B cell (primary cell): ENCODE results near the gene NR3C2. TPM values are rescaled to one million over a fixed set of nuclear protein-coding genes. Genes with fewer than 3 reads are reported as not detected.

Experiments used
- ATAC-seq: fragments of 200-7000 bp; cut with Tn5 transposase; one replicate; pipeline ENCODE4 v1.10.0; 2021; ENCODE audit warnings: low read depth, mild to moderate bottlenecking, moderate number of reproducible peaks, moderate library complexity
- CTCF ChIA-PET: fragments of 350-600 bp; sonication (Branson Sonifier 250); formaldehyde crosslinking; loops from one replicate; lab custom pipeline; 2021; ENCODE audit warnings: antibody characterized with exemption, inconsistent platforms; lab: Charles Lee
- POLR2A ChIA-PET: fragments of 350-600 bp; sonication (Branson Sonifier 250); formaldehyde crosslinking; loops from one replicate; lab custom pipeline; 2021; ENCODE audit warnings: antibody characterized with exemption; lab: Charles Lee
- DNase-seq: peaks from one replicate; pipeline ENCODE4 v3.0.0; 2013
- H2AFZ ChIP-seq: 2 replicates; pipeline ENCODE4 v1.6.1; 2012; ENCODE audit warnings: mild to moderate bottlenecking, low read depth, low read length; ENCODE audit not compliant: insufficient read depth, poor library complexity, severe bottlenecking
- H3K27ac ChIP-seq, 2 donors: 1 replicate in 1 of 2; 2 replicates in 1 of 2; pipeline ENCODE4 v1.5.1; 2012 to 2013; ENCODE audit warnings: low read length in 2 of 2, mild to moderate bottlenecking in 2 of 2, moderate library complexity in 1 of 2
- H3K27me3 ChIP-seq, 4 experiments: fragments of 200-600 bp in 1 of 4; sonication (generic) in 1 of 4; replicated peaks in 1 of 4; 1 replicate in 2 of 4; 2 replicates in 2 of 4; pipeline versions ENCODE4 v1.6.1 to v1.7.0; 2013 to 2016; ENCODE audit warnings: low read length in 3 of 4, mild to moderate bottlenecking in 2 of 4, mixed read lengths in 1 of 4, moderate library complexity in 1 of 4; ENCODE audit not compliant: insufficient read depth in 4 of 4, control insufficient read depth in 3 of 4; ENCODE audit errors: control extremely low read depth in 1 of 4
- H3K36me3 ChIP-seq, 2 experiments: replicated peaks in 1 of 2; 1 replicate in 1 of 2; 2 replicates in 1 of 2; pipeline versions ENCODE4 v1.6.1 to v1.7.1; 2013; ENCODE audit warnings: low read length in 1 of 2; ENCODE audit not compliant: insufficient read depth in 2 of 2, control insufficient read depth in 1 of 2; ENCODE audit errors: control extremely low read depth in 1 of 2, extremely low read depth in 1 of 2
- H3K4me1 ChIP-seq, 2 donors: fragments of 200-600 bp in 1 of 2; sonication (generic) in 1 of 2; 1 replicate in 1 of 2; 2 replicates in 1 of 2; pipeline versions ENCODE4 v1.5.1 to v1.6.1; 2013 to 2017; ENCODE audit warnings: low read length in 2 of 2; ENCODE audit not compliant: control insufficient read depth in 2 of 2, insufficient read depth in 2 of 2
- H3K4me2 ChIP-seq: replicated peaks from 2 replicates; pipeline ENCODE3; 2012; ENCODE audit warnings: mild to moderate bottlenecking, low read depth, low read length; ENCODE audit not compliant: poor library complexity, severe bottlenecking
- H3K4me3 ChIP-seq, 5 experiments: fragments of 200-600 bp in 1 of 5; sonication (generic) in 1 of 5; 1 replicate in 3 of 5; 2 replicates in 2 of 5; pipeline versions ENCODE4 v1.5.1 to v1.7.0; 2011 to 2016; ENCODE audit warnings: low read length in 4 of 5, mild to moderate bottlenecking in 4 of 5, low read depth in 2 of 5, control low read depth in 1 of 5, moderate library complexity in 1 of 5; ENCODE audit not compliant: insufficient read depth in 1 of 5; ENCODE audit errors: control extremely low read depth in 1 of 5, extremely low read depth in 1 of 5
- H3K79me2 ChIP-seq: fragments of 200-600 bp; sonication (generic); one replicate; pipeline ENCODE4 v1.6.0; 2016; ENCODE audit warnings: low read length; ENCODE audit not compliant: control insufficient read depth, insufficient read depth
- H3K9ac ChIP-seq: fragments of 200-600 bp; sonication (generic); 2 replicates; pipeline ENCODE4 v1.6.1; 2017; ENCODE audit warnings: mild to moderate bottlenecking, low read length, moderate library complexity
- H3K9me3 ChIP-seq, 3 donors: one replicate each; pipeline versions ENCODE4 v1.6.1 to v1.7.1; 2013; ENCODE audit warnings: low read length in 2 of 3; ENCODE audit not compliant: control insufficient read depth in 2 of 3, insufficient read depth in 1 of 3; ENCODE audit errors: control extremely low read depth in 1 of 3
- H4K20me1 ChIP-seq: 2 replicates; pipeline ENCODE4 v1.6.0; 2012; ENCODE audit warnings: mild to moderate bottlenecking, low read length; ENCODE audit not compliant: insufficient read depth, control insufficient read depth, poor library complexity, severe bottlenecking
- H3K27ac Mint-ChIP-seq: one replicate; pipeline ENCODE4 v1.8.0; 2021; ENCODE audit warnings: mixed read lengths
- H3K27me3 Mint-ChIP-seq: one replicate; pipeline ENCODE4 v1.8.0; 2021; ENCODE audit warnings: mixed read lengths
- H3K4me1 Mint-ChIP-seq: one replicate; pipeline ENCODE4 v1.8.0; 2021; ENCODE audit warnings: mixed read lengths
- H3K4me3 Mint-ChIP-seq: one replicate; pipeline ENCODE4 v1.8.0; 2021; ENCODE audit warnings: mixed read lengths
- H3K9me3 Mint-ChIP-seq: one replicate; pipeline ENCODE4 v1.8.0; 2022; ENCODE audit warnings: mixed read lengths; ENCODE audit not compliant: insufficient read depth
- CTCF ChIP-seq: fragments of 200-600 bp; IDR thresholded peaks from one replicate; pipeline ENCODE4 v1.8.0; 2022; ENCODE audit warnings: antibody characterized with exemption, mild to moderate bottlenecking
- EZH2 ChIP-seq: IDR thresholded peaks from 2 replicates; pipeline ENCODE4 v1.6.1; 2012; ENCODE audit warnings: borderline replicate concordance, low read depth, mild to moderate bottlenecking, moderate library complexity, low read length; ENCODE audit not compliant: insufficient read depth, poor library complexity, severe bottlenecking
- WGBS: methylation state at CpG from one replicate; pipeline ENCODE4 v1.1.5; 2013; ENCODE audit warnings: missing lambda C conversion rate; ENCODE audit not compliant: insufficient coverage; 5-methylcytosine and 5-hydroxymethylcytosine counted together
- intact Hi-C: fragments of 100-400 bp; cut with micrococcal nuclease; formaldehyde crosslinking; loops from one replicate; pipeline ENCODE4 v1.10.0; 2022
- polyA plus RNA-seq: library from polyadenylated mRNA; depleted of rRNA; stranded (reverse); fragments of >200 nt; gene quantifications from 2 replicates; pipeline ENCODE4 v1.2.3, GENCODE V29; 2012
- total RNA-seq, 2 donors: library from RNA; stranded (reverse); fragments of 120-200 nt in 1 of 2; gene quantifications; 1 replicate in 1 of 2; 2 replicates in 1 of 2; pipeline versions ENCODE4 v1.2.3 to v1.2.4, GENCODE V29; 2013 to 2022

NR3C2 gene
- total and polyA plus RNA-seq, 2 donors (not counting 1 experiment from before 2014, with no cell fraction given), result 6.7 to 19.3 TPM

DNA sequence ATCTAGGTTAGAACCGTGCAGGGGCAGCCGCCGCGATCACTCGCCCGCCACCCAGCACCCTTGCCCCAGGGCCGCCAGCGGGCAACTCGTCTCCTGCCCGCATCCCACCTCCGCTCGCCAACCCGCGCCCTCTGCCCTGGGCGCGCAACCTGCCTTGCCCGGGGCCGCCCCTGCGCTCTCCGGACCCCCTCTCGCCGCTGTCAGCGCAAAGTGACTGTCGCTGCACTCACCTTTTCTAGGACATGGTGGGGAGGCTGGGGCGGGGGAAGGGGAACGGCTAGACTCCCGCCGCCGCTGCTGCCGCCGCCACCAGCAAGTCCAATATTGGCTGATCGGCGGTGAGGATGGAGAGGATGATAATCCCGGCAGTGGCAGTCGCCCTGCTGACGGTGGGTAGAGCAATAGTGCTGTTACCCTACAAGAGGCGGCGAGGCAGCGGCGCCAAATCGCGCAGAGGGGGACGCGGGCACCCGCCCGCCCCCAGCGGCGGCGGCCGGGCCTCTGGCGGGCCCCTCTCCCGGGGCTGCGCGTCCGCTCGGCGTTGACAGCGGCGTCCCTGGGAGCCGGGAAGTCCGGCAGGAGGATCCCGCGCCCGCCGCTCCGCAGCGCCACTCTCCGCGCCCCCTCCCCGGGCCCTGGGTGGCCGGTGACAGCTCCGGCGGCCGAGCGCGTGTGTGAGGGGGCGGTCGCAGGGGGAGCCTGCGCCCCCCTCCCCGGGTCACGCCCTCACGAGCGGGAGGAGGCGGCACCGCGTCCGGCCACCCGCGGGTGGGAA is 2.3 kb upstream of the NR3C2 start:
- ATAC-seq (peak; percentile 5), DNase-seq (peak; percentile 74)
- WGBS, result 1% methylated on average over 89 of the region's 89 CpGs
- no peak for TF ChIP-seq EZH2
- TF ChIP-seq CTCF, result peak; percentile 15
- peaks cover 30% of the 10 kb centered on the region for H3K4me1 Mint-ChIP-seq
- H3K9ac ChIP-seq, result peak overlapping the region; percentile 100
- no peaks in the 10 kb centered on the region for H3K9me3 Mint-ChIP-seq
- CTCF ChIA-PET, result no interaction called here
- H3K4me3 ChIP-seq, result peak overlapping the region in 4 of 5 experiments; percentile 88 to 98 (median 96)
- H3K9me3 ChIP-seq, result peaks cover 0 to 2% (median 0%) of the 10 kb centered on the region in 3 donors
- H3K4me1 ChIP-seq, result peaks cover 25 to 34% of the 10 kb centered on the region in 2 donors
- peak overlapping the region; percentile 63 to 94 for H3K27ac ChIP-seq
- H4K20me1 ChIP-seq, result no peaks in the 10 kb centered on the region
- POLR2A ChIA-PET, result no interaction called here
- peak overlapping the region; percentile 95 for H3K4me3 Mint-ChIP-seq
- intact Hi-C loops, result loop anchor here (5.0 kb wide), 2 partner anchors 827 to 1922 kb away; partner anchors contain the start of genes SLC10A7 and TMEM184C
- H3K4me2 ChIP-seq, result peak overlapping the region; percentile 93
- no peaks in the 10 kb centered on the region for H3K27me3 Mint-ChIP-seq
- H3K27me3 ChIP-seq, result peaks cover 0 to 12% (median 6%) of the 10 kb centered on the region in 4 experiments
- no peaks in the 10 kb centered on the region for H3K36me3 ChIP-seq
- H3K79me2 ChIP-seq, result peaks cover 8% of the 10 kb centered on the region
- peak overlapping the region; percentile 97 for H2AFZ ChIP-seq
- H3K27ac Mint-ChIP-seq, result peak overlapping the region; percentile 100
